Activated naive CD8-positive, alpha-beta T cell treated with anti-CD3 and anti-CD28 coated beads, Interleukin-2, amount 50 U/mL, for 16 hours (primary cell): Measurements from ENCODE around the gene UFD1.

Experiments used
- DNase-seq: peaks from one replicate; pipeline ENCODE4 v3.0.0-alpha.2; 2020; ENCODE audit warnings: low read depth, low spot score

Gene UFD1

GRCh38 chr22:19429950-19430889 is 48.8 kb downstream of the UFD1 start:
- no peak for DNase-seq

GRCh38 chr22:19424186-19424500 is 54.9 kb downstream of the UFD1 start:
- DNase-seq: no peak

GRCh38 chr22:19422440-19423301 is 56.3 kb downstream of the UFD1 start:
- DNase-seq: no peak

GRCh38 chr22:19420321-19420720 is 58.7 kb downstream of the UFD1 start:
- no peak for DNase-seq

DNA sequence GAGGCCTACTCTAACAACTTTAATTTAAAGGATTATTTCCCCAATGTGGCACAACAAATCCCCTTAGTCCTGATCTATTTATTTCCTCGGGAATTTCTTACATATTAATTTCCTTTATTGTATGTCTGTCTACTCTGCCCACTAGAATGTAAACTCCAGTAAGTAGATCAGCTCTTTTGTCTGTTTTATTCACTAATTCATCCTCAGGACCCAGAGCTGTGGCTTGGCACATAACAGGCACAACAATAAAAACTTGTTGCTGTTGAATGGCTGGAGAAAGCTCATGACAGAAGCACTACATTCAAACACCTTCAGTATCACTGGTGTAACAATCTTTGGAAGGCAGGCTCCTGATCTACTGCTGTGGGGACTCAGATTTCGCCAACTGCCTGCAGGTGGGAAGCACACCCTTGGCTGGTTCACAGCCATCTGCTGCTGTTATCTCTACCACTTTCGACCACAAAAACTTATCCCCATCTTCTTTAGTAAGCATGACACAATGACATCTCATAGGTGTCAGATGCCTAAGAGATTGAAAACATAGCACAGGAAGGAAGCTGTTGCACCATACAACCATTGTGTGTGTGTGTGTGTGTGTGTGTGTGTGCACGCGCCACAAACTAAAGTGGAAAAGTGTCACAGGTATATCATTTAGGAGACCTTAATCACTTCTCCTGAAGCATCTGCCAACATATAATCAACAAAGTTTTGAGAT is 59.4 kb downstream of the UFD1 start:
- no peak for DNase-seq

DNA sequence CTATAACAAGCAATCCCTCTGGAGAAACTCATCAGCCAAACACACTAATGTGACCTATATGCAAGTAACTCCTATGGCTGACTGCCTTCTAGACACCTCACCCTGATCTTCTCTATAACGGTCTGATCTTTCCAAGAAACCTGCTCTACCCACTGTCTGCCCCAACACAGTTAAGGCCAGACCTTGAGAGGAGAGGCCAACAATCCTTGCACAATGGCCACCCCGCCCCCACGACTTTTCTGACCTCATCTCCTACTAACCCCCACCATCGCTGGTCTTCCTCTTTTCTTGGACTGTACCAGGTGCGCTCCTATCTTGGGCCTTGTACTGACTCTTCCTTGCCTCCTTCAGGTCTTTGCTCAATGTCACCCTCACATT is 59.9 kb downstream of the UFD1 start:
- no peak for DNase-seq

GRCh38 chr22:19412923-19413322 is 66.1 kb downstream of the UFD1 start:
- DNase-seq: no peak

GRCh38 chr22:19412478-19412877 is 66.5 kb downstream of the UFD1 start:
- no peak for DNase-seq

DNA sequence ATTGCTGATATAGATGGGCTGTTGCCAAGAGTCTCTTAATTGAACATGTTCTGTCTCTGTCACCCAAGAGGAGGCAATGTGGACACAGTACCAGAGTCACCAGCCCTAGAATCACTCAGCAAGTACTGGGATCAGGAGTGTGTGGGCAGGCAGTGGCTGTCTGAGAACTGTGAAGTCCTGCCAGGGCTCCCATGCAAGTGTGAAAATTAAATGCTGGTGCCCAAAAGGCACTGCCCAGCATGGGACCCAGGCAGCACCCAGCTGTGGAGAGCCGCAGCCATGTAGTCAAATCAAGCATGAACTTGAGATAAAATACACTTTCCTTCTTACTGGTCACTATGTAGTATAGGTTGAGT is 67.3 kb downstream of the UFD1 start:
- no peak for DNase-seq

- DNase-seq: no peak
Measured at GRCh38 chr22:19410941-19411689, 67.9 kb downstream of the UFD1 start.

DNA sequence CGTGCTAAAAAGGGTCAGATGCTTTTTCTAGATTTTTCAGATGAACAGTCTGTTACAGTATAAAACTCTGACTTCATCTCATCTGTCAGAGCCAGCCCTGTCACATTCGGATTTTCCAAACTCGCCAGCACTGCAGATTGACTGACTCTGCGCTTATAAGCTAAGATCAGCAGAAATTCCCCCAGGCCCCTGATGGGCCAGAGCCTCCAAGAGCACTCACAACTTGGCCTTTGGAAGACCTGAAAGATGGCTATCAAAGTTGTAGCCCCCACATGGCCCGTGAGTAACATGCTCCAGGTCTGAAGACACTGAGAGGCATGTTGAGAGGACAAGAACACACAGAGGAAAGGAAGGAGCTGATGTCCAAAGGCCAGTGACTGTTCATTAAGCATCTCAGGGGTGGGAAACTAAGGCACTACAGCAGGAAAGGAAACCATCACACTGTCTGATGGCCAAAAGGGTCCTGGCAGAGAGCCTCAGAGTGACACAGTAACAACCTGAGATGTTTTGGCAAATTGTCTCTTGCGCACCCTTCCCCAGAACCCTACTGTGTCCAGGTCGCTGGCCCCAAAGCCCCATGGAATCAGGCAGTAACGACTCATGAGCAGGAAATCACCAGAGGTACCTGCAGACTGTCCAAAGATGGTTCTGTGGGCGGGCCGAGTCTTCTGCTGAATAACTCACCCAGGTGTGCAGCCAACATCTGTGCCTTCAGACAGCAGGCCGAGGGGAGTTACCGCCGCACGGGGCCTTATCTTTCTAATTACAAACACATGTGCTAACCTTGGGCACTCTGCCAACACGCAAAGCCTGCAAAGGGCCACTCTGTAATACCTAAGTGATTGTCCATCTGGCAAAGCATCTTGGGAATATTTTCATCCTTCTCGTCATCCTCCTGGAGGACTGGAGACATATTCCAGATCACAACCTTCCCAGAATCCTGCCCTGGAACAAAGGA is 71.1 kb downstream of the UFD1 start:
- no peak for DNase-seq

- DNase-seq: no peak
Measured at GRCh38 chr22:19406846-19407245, 72.1 kb downstream of the UFD1 start.

DNA sequence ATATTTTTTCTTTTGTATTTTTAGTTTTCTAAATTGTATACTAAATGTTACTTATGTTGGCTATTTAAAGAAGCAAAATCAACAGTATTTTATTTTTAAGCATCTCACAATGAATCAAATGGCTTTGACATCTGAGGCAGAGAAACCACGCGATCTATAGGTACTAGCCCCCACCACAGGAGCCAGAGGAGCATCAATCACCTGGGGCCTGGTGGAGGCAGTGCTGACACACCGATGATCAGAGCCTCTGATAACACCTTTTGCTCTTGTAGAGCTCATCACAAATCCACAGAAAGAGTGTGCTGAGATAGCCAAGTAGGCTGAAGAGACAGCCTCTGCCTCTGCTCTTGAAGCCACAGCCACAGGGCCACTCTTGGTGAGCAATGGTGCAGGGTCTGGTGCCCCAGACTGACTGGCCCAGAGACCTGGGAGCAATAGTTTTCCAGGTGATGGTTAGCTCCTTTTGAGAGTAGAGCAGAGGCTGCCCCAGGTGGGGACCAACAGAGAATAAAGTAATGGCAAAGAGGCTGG is 72.6 kb downstream of the UFD1 start:
- DNase-seq: no peak

DNA sequence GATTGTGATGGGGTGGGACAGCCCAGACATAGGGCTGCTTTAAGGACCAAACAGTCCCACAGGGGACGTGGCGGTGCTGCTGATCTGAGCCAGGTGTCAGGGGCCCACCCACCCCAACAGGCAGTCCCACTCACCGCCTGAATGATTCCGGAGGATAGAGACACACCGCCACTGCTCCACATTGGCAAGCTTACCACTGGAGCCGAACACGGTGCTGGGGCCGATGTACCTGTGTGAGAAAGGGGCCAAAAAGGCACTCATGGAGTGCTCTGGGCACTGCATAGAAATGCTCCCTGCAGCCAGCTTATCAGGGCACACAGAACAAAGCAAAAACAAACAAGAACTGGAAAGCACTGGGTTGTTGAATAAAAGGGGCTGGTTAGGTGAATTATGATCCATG is 73.3 kb downstream of the UFD1 start:
- no peak for DNase-seq

- DNase-seq: no peak
Measured at GRCh38 chr22:19405133-19405532, 73.9 kb downstream of the UFD1 start.

DNA sequence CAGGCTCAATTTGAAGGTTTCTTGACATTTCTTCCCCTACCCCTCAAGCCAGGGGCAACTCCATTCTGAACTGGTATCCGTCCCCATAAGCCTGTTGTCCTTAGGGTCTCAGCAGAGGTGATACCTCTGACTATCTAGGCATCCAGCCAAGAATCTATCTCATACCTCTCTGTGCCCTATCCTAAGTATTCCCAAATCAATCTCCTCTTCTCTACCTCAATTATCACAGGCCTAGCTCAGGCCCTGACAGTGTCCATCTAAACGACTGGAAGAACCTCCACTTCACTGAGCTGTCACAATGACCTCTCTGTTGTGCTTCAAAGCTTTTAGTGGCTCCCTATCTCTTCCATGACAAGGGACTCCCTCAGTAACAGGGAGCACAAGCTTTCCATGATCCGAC is 74.3 kb downstream of the UFD1 start:
- DNase-seq: no peak

GRCh38 chr22:19402642-19403191 is 76.3 kb downstream of the UFD1 start:
- DNase-seq: no peak

- no peak for DNase-seq
Measured at GRCh38 chr22:19401483-19401882, 77.5 kb downstream of the UFD1 start.

DNA sequence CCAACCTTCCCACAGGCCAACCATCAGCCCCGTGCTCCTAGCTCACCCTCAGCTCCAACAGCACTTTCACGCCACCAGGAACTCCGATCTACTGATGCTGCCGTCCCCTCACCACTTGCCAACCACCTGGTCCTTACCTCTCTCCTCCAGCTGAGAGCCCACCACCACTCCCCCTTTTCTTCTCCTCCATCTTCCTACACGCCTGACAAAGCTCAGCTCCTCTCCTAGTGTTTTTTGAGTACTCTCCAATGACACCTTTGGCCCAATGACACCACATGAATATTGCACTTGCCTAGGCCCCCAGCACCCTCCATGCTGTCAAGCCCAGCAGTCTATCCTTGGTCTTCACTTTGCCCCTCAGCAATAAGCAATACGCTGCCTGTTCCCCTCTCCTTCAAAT is 78.1 kb downstream of the UFD1 start:
- no peak for DNase-seq
